HepG2 (cell line): ENCODE measurements around the gene CDCA5. TPM values are rescaled to one million over a fixed set of nuclear protein-coding genes. Genes with fewer than 3 reads are reported as not detected.

Experiments used
- ARNT2 ChIP-seq: sonication (generic); formaldehyde crosslinking; IDR thresholded peaks from 2 replicates; pipeline ENCODE4 v1.8.0; 2022; ENCODE audit warnings: mild to moderate bottlenecking, low read depth, missing genetic modification reagents, moderate library complexity
- BATF2 ChIP-seq: sonication (generic); formaldehyde crosslinking; IDR thresholded peaks from 2 replicates; pipeline ENCODE4 v1.8.0; 2022; ENCODE audit warnings: mild to moderate bottlenecking, missing genetic modification reagents, moderate library complexity
- FOXO4 ChIP-seq: sonication (generic); formaldehyde crosslinking; conservative IDR thresholded peaks from 2 replicates; pipeline ENCODE4 v1.8.1; 2023; ENCODE audit warnings: missing genetic modification reagents
- GPN1 ChIP-seq: sonication (generic); formaldehyde crosslinking; IDR thresholded peaks from 2 replicates; pipeline ENCODE4 v1.5.1; 2020; ENCODE audit warnings: missing genetic modification reagents, borderline replicate concordance
- MIER2 ChIP-seq: IDR thresholded peaks from 2 replicates; pipeline ENCODE4 v1.6.1; 2016; ENCODE audit warnings: missing biosample characterization, missing genetic modification reagents
- MTERF4 ChIP-seq: sonication (generic); formaldehyde crosslinking; IDR thresholded peaks from 2 replicates; pipeline ENCODE4 v1.8.0; 2023; ENCODE audit warnings: mild to moderate bottlenecking, missing genetic modification reagents
- RBM39 ChIP-seq: fragments of 200-400 bp; formaldehyde crosslinking; IDR thresholded peaks from one replicate; pipeline ENCODE4 v1.6.1; 2018; ENCODE audit warnings: antibody characterized with exemption, mild to moderate bottlenecking, low read depth, low read length; ENCODE audit not compliant: poor library complexity, severe bottlenecking
- TBL1XR1 ChIP-seq: fragments of 150-350 bp; IDR thresholded peaks from 2 replicates; pipeline ENCODE4 v1.6.1; 2014; ENCODE audit warnings: borderline replicate concordance, low read length; ENCODE audit not compliant: partially characterized antibody
- ZBTB7A ChIP-seq: sonication (generic); formaldehyde crosslinking; IDR thresholded peaks from 2 replicates; pipeline ENCODE4 v1.8.0; 2022; ENCODE audit warnings: mild to moderate bottlenecking, missing genetic modification reagents
- ZC3H13 ChIP-seq: sonication (generic); formaldehyde crosslinking; IDR thresholded peaks from 2 replicates; pipeline ENCODE4 v1.8.1; 2023; ENCODE audit warnings: mild to moderate bottlenecking, missing genetic modification reagents, moderate library complexity
- ZNF564 ChIP-seq: sonication (generic); formaldehyde crosslinking; IDR thresholded peaks from 2 replicates; pipeline ENCODE4 v1.8.1; 2023; ENCODE audit warnings: mild to moderate bottlenecking, missing genetic modification reagents
- ZNF75D ChIP-seq: sonication (generic); formaldehyde crosslinking; IDR thresholded peaks from 2 replicates; pipeline ENCODE4 v1.8.1; 2023; ENCODE audit warnings: missing genetic modification reagents, mild to moderate bottlenecking, borderline replicate concordance
- ZNF790 ChIP-seq: sonication (generic); formaldehyde crosslinking; IDR thresholded peaks from 2 replicates; pipeline ENCODE4 v1.8.0; 2022; ENCODE audit warnings: missing genetic modification reagents, mild to moderate bottlenecking, borderline replicate concordance
- polyA plus RNA-seq, 8 experiments: library from polyadenylated mRNA; depleted of rRNA in 3 of 8; stranded (reverse) in 7 of 8; unstranded in 1 of 8; fragments of >200 nt; fragmentation: Illumina TruSeq in 4 of 8; extraction: Trizol in 4 of 8; gene quantifications; 2 replicates each; pipeline versions ENCODE4 v1.2.1 to v1.2.3, GENCODE V29; 2011 to 2016; ENCODE audit warnings: low read depth in 4 of 8, missing spikeins in 1 of 8, mixed read lengths in 1 of 8; ENCODE audit not compliant: insufficient read depth in 1 of 8
- total RNA-seq, 5 experiments: library from RNA; depleted of rRNA; stranded (reverse); fragments of >200 nt; fragmentation: Illumina TruSeq; extraction: Trizol; gene quantifications; 2 replicates each; pipeline ENCODE4 v1.2.3, GENCODE V29; 2016; ENCODE audit warnings: low read depth in 1 of 5
- TF ChIP-seq, protein P1 (sequence below): IDR thresholded peaks from 2 replicates; pipeline ENCODE4 v1.6.1; 2016; ENCODE audit warnings: missing compliant biosample characterization, missing genetic modification reagents, borderline replicate concordance
- TF ChIP-seq, protein P2 (sequence below): sonication (generic); formaldehyde crosslinking; IDR thresholded peaks from 2 replicates; pipeline ENCODE4 v1.5.0; 2020; ENCODE audit warnings: mild to moderate bottlenecking, missing genetic modification reagents
- TF ChIP-seq, protein P3 (sequence below): IDR thresholded peaks from 2 replicates; pipeline ENCODE4 v1.4.0; 2020; ENCODE audit warnings: mild to moderate bottlenecking, missing genetic modification reagents

Gene CDCA5
- total and polyA plus RNA-seq, 2 of the 13 experiments (the other 11 are each of a cell fraction or from before 2014, with no cell fraction given): 13.5 to 50.6 TPM

DNA sequence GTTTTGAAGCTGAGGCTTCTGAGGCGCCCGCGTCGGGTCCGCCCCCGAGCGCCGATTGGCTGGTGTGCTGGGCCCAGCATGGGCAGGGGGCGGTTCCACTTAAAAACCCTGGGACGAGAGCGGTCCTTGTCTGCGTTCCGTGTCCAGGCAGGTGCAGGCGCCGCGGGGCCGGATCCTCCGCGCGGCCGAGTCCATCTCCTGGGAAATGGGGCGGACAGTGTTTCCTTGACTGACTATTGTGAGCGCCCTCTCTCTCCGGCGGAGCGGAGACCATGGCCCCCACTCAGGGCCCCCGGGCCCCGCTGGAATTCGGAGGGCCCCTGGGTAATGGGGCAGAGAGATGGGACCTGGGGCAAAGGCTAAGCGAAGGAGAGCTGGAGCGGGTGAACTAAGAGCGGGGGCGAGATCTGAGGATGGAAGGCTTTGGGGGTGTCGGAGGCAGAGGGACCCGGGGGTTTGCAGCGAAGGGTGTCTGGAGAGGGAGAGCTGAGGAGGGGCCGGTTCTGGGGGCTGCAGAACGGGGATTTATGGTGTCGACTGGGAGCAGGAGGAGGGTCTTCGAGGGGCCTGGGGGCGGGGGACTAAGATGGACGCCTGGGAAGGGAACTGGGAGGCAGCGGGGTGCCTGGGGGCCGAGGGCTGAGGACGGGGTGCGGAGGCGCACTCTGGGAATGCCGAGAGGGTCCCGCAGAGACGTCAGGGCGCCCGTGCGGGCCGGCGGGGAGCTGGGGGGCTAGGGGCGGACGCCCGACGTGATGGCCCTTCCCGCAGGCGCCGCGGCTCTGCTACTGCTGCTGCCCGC, 28.1 kb upstream of the CDCA5 start, which contains the start of gene TM7SF2 (continued):
- TF ChIP-seq TBL1XR1 (peak; percentile 17), GPN1 (no peak), RBM39 (peak; percentile 50), ZBTB7A (peak; percentile 35; the same call in 1 of the 2 replicates), MTERF4 (CRISPR knock-in tag) (no peak), ARNT2 (no peak; the same call in 1 of the 2 replicates), ZNF790 (0 out of 2 replicates have a peak, but pooled peaks have one; percentile 77), ZC3H13 (CRISPR knock-in tag) (peak; percentile 87), ZNF564 (CRISPR knock-in tag) (0 out of 2 replicates have a peak, but pooled peaks have one; percentile 59), ZNF75D (CRISPR knock-in tag) (0 out of 2 replicates have a peak, but pooled peaks have one; percentile 40), FOXO4 (CRISPR knock-in tag) (no peak), BATF2 (no peak), MIER2 (no peak)
- TF ChIP-seq, protein P1, sequence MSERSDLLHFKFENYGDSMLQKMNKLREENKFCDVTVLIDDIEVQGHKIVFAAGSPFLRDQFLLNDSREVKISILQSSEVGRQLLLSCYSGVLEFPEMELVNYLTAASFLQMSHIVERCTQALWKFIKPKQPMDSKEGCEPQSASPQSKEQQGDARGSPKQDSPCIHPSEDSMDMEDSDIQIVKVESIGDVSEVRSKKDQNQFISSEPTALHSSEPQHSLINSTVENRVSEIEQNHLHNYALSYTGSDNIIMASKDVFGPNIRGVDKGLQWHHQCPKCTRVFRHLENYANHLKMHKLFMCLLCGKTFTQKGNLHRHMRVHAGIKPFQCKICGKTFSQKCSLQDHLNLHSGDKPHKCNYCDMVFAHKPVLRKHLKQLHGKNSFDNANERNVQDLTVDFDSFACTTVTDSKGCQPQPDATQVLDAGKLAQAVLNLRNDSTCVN (CRISPR knock-in tag): 0 out of 2 replicates have a peak, but pooled peaks have one; percentile 83
- TF ChIP-seq, protein P2, sequence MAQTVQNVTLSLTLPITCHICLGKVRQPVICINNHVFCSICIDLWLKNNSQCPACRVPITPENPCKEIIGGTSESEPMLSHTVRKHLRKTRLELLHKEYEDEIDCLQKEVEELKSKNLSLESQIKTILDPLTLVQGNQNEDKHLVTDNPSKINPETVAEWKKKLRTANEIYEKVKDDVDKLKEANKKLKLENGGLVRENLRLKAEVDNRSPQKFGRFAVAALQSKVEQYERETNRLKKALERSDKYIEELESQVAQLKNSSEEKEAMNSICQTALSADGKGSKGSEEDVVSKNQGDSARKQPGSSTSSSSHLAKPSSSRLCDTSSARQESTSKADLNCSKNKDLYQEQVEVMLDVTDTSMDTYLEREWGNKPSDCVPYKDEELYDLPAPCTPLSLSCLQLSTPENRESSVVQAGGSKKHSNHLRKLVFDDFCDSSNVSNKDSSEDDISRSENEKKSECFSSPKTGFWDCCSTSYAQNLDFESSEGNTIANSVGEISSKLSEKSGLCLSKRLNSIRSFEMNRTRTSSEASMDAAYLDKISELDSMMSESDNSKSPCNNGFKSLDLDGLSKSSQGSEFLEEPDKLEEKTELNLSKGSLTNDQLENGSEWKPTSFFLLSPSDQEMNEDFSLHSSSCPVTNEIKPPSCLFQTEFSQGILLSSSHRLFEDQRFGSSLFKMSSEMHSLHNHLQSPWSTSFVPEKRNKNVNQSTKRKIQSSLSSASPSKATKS (CRISPR knock-in tag): no peak
- TF ChIP-seq, protein P3, sequence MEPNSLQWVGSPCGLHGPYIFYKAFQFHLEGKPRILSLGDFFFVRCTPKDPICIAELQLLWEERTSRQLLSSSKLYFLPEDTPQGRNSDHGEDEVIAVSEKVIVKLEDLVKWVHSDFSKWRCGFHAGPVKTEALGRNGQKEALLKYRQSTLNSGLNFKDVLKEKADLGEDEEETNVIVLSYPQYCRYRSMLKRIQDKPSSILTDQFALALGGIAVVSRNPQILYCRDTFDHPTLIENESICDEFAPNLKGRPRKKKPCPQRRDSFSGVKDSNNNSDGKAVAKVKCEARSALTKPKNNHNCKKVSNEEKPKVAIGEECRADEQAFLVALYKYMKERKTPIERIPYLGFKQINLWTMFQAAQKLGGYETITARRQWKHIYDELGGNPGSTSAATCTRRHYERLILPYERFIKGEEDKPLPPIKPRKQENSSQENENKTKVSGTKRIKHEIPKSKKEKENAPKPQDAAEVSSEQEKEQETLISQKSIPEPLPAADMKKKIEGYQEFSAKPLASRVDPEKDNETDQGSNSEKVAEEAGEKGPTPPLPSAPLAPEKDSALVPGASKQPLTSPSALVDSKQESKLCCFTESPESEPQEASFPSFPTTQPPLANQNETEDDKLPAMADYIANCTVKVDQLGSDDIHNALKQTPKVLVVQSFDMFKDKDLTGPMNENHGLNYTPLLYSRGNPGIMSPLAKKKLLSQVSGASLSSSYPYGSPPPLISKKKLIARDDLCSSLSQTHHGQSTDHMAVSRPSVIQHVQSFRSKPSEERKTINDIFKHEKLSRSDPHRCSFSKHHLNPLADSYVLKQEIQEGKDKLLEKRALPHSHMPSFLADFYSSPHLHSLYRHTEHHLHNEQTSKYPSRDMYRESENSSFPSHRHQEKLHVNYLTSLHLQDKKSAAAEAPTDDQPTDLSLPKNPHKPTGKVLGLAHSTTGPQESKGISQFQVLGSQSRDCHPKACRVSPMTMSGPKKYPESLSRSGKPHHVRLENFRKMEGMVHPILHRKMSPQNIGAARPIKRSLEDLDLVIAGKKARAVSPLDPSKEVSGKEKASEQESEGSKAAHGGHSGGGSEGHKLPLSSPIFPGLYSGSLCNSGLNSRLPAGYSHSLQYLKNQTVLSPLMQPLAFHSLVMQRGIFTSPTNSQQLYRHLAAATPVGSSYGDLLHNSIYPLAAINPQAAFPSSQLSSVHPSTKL: peak; percentile 31; the same call in 1 of the 2 replicates
